IMR-90 (cell line): ENCODE measurements around the gene LRRN2.

Experiments
- BHLHE40 ChIP-seq: fragments of 150-350 bp; IDR thresholded peaks from 2 replicates; pipeline ENCODE4 v1.6.1; 2016; ENCODE audit warnings: mild to moderate bottlenecking, low read depth, low read length
- CEBPB ChIP-seq: IDR thresholded peaks from 2 replicates; pipeline ENCODE4 v1.6.1; 2012; ENCODE audit warnings: low read depth, low read length, improper control_type of control experiment
- MAZ ChIP-seq: IDR thresholded peaks from 2 replicates; pipeline ENCODE4 v1.6.1; 2012; ENCODE audit warnings: low read depth, mild to moderate bottlenecking, low read length, improper control_type of control experiment, moderate library complexity, borderline replicate concordance
- MXI1 ChIP-seq: IDR thresholded peaks from 2 replicates; pipeline ENCODE4 v1.6.1; 2012; ENCODE audit warnings: low read depth, mild to moderate bottlenecking, low read length, moderate library complexity, borderline replicate concordance
- POLR2A ChIP-seq: IDR thresholded peaks from 2 replicates; pipeline ENCODE4 v1.6.1; 2012; ENCODE audit warnings: mild to moderate bottlenecking, low read depth, low read length
- RAD21 ChIP-seq: IDR thresholded peaks from 2 replicates; pipeline ENCODE4 v1.6.1; 2012; ENCODE audit warnings: low read length, improper control_type of control experiment
- RCOR1 ChIP-seq: IDR thresholded peaks from 2 replicates; pipeline ENCODE4 v1.6.1; 2012; ENCODE audit warnings: mild to moderate bottlenecking, low read length, improper control_type of control experiment; ENCODE audit not compliant: insufficient replicate concordance
- SMC3 ChIP-seq: fragments of 150-350 bp; IDR thresholded peaks from 2 replicates; pipeline ENCODE4 v1.6.1; 2016; ENCODE audit warnings: low read depth, mild to moderate bottlenecking, antibody characterized with exemption, low read length, moderate library complexity
- TF ChIP-seq, protein P1 (sequence below): conservative IDR thresholded peaks from 2 replicates; pipeline ENCODE4 v1.5.1; 2012; ENCODE audit warnings: mild to moderate bottlenecking, low read depth, low read length, improper control_type of control experiment

DNA sequence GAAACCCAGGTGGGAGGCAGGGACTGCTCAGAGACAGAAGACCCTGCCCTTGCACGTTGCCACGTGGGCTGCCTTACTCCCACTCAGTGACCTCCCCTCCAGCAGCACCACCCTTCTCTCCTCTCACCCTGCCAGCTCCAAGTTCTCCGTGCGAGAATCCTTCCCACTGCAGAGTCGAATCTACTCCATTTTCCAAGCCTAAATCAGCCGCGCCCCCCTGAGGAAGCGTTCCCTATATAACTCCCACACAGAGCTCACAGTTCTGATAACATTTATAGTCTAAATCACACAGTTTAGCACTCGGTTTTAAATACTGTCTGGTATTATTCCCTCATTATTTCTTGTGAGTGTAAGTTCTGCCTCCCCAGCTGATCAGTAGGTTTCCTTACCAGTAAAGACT lies 7.7 kb downstream of the LRRN2 start:
- TF ChIP-seq RAD21: no peak
- TF ChIP-seq MXI1: no peak
- TF ChIP-seq, protein P1, sequence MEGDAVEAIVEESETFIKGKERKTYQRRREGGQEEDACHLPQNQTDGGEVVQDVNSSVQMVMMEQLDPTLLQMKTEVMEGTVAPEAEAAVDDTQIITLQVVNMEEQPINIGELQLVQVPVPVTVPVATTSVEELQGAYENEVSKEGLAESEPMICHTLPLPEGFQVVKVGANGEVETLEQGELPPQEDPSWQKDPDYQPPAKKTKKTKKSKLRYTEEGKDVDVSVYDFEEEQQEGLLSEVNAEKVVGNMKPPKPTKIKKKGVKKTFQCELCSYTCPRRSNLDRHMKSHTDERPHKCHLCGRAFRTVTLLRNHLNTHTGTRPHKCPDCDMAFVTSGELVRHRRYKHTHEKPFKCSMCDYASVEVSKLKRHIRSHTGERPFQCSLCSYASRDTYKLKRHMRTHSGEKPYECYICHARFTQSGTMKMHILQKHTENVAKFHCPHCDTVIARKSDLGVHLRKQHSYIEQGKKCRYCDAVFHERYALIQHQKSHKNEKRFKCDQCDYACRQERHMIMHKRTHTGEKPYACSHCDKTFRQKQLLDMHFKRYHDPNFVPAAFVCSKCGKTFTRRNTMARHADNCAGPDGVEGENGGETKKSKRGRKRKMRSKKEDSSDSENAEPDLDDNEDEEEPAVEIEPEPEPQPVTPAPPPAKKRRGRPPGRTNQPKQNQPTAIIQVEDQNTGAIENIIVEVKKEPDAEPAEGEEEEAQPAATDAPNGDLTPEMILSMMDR: no peak
- no peak for TF ChIP-seq POLR2A
- no peak for TF ChIP-seq MAZ
- no peak for TF ChIP-seq BHLHE40
- no peak for TF ChIP-seq CEBPB
- TF ChIP-seq RCOR1: no peak
- no peak for TF ChIP-seq SMC3
